GM18507 (cell line): ENCODE measurements around the gene SEMA5A.

Experiments
- DNase-seq: peaks from one replicate; pipeline ENCODE4 v3.0.0; 2011; ENCODE audit warnings: low read depth; ENCODE audit not compliant: insufficient read length; ENCODE audit errors: extremely low spot score
- FAIRE-seq: peaks from 2 replicates; lab custom pipeline; 2011; peaks lifted over from hg19 to GRCh38; lab: Jason Lieb, UNC

Gene SEMA5A

DNA sequence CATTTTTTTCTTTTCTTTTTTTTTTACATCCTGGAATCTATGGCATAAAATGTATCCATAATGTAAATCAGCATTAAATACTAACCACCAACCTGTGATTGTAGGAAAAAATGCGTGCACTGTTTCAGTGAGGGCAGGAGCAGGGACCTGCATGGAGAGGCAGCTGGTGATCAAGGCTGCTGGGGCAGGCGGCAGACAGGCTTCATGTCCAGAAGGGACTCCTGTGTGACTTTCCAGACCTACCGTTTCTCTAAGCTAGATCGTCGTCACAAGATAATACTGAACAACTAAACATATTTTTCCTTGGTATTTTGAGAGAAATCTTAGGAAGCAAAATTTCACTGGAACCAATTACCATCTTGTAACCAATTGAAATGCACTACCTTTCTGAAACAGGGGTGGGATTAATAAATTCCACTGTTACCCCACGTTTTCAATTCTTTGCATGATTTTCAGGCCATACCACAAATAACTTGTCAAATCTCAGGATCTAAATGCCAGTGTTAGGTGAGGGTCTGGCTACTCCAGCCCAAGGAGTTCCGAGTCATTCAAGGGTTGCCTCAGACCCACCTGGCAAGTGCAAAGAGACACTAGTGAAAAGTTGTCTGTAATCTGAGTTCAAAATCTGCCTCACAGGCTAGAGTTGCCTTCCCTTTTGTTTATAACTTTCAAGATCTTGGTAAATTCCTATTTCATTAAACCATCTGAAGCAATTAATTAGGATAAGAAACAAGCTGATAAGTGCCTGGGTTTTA lies 198.2 kb downstream of the SEMA5A start:
- FAIRE-seq: no peak
- no peak for DNase-seq

DNA sequence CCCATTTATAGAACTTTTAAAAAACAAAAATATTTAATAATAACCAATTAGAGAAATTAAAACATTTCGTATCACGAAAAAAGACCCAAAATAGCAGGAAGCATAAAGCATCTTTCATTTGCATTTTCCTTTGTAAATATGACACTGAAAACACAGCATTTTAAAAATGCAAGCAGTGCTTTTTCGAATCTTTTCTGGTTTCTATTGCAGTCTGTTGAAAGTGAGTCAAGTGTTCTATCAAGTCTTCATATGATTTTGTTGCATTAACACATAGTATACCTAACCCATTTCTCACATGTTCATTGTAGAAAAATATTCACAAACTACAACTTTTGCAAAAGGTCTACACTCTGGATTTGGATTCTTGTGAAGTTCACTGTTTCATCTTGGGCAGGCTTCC lies 198.8 kb downstream of the SEMA5A start:
- DNase-seq (no peak), FAIRE-seq (no peak)

DNA sequence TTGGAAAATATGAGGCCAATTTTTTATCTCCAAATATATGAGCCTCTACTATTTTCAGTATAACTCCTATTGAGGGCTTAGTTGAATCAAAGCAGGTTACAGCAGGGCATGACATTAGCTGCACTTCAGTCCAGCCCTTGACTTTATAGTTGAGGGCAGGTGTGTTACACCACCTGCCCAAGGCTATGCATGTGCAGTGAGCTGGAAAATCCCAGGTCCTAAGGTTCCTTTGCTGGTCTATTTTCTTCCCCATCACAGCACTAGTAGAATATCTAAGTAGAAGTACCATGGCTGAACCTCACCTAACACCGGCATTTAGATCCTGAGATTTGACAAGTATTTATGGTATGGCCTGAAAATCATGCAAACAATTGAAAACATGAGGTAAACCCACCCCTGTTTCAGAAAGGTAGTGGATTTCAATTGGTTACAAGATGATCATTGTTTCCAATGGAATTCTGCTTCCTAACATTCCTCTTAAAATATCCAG lies 201.1 kb downstream of the SEMA5A start:
- FAIRE-seq (no peak), DNase-seq (no peak)

- DNase-seq: no peak
- FAIRE-seq: no peak
These were observed 202.6 kb downstream of the SEMA5A start for GRCh38 chr5:9343146-9343850.

GRCh38 chr5:9342161-9342787 lies 203.6 kb downstream of the SEMA5A start:
- FAIRE-seq (no peak), DNase-seq (no peak)

DNA sequence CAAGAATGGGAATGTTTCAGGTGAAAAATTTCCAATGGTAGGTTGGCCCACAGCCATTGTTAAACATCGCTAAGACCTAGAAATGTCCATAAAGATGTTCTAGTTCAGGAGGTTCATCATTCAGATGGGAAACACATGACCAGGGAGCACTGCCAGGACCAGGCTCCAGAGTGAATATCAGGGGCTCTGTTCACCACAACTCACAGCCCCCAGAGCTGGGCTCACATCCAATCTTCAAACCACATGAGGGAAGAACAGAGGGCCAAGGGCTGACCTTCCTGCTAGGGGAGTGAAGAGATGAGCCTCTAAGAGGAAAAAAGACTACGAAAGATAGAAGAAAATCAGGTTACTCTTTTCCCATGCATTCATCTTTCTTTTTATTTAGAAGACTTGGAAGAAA lies 205.8 kb downstream of the SEMA5A start:
- no peak for FAIRE-seq
- no peak for DNase-seq

DNA sequence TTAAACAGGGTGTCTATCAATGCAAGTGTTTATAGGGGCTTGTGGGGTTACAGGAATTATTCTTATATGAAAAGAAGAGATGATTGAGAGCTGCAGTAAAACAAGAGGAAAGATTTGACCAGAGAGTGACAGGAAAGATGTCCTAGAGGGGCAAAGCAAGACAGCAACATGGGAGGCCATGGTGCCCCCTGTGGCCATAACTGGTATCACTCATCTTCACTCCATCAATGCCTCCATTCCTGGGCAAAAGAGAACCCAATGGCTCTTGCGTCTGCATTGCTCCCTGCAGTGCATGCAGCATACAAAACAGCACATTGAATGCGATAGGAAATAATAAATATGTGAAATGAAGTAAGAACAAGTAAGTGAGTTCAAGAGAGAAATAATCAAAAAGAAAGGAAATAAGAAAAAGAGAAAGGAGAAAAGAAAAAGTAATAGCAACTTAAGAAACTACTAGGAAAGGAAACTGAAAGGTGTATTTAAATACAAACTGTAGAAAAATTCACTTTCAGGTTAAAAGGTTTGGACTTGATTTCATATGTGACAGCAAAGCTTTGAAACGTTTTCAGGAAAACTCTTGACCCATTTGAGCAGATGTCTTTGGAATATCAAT lies 206.6 kb downstream of the SEMA5A start:
- FAIRE-seq: no peak
- DNase-seq: no peak

DNA sequence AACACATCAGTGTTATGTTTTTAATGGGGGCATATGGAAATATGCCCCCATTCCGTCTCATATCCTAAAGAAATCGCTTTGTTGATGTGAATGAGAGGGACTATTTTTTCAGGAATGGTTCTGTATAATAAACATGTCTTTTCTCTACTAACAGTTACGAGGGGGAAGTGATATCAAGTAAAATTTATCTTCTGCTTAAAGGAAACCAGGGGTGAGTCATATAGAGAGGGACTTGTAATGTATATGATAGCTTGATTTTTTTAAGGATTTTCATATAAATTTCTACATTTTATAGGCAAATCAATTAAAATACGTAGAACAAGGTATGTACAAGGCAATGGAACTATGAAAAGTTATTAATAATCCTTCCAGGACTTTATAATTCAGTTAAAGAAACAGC lies 207.1 kb downstream of the SEMA5A start:
- no peak for DNase-seq
- FAIRE-seq: no peak

DNA sequence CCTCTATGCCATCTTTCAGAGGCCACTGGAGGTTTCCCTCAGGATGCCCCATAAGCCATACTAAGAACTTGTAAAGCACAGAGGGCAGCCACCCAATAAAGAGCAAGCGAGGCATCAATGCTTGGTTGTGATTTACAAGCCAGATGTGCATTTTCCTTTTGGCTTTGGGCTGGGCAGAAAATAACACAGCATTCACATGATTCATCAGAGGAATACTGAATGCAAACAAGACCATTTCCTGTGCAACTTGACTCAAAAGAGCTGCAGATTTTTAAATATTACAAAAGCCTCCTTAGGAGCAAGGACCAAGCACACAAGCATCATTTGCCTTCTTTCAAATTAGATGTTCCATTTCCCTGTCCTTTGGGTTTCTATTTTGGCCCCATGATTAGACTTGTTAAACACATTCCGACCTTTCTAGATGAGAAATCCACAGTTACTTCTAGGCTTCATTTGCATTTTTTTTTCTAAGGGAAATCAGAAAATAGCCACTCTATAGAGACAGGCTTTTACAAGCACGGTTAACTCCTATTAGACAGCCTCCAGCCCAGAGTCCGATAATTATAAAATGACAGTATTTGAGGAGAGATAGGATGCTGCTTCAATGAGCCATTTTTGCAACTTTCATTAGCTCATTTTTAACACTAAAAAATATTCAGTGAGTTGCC lies 207.8 kb downstream of the SEMA5A start:
- FAIRE-seq: no peak

GRCh38 chr5:9335754-9336495 lies 209.9 kb downstream of the SEMA5A start:
- FAIRE-seq (no peak), DNase-seq (no peak)

More for the DNA sequence above, 207.8 kb downstream of the SEMA5A start:
- no peak for DNase-seq

DNA sequence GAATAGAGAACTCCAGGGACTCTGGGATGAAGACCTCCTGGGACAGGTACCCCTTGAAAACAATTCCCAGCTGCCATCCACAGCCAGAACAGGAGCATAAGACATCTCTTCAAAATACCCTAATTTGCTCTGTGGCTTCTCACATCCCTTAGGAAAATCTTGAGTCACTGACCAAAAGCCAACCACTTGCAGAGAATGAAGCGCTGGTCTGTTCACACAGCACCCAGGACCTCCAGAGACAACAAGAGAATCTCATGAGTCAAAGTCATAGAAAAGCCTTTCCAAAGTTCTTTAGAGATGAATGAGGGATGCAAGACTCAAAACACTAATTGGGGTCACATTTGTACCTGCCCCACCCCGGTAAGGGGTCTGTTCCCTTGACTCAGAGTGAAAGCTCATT lies 210.6 kb downstream of the SEMA5A start:
- no peak for DNase-seq
- no peak for FAIRE-seq

DNA sequence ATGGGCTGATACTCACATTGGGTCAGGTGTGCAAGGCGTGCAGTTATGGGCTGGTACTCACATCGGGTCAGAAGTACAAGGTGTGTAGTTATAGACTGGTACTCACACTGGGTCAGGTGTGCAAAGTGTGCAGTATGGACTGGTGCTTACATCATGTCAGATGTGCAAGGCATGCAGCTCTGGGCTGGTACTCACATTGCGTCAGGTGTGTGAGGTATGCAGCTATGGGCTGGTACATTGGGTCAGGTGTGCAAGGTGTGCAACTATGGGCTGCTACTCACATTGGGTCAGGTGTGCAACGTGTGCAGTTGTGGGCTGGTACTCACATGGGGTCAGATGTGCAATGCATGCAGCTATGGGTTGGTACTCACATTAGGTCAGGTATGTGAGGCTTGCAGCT lies 213.8 kb downstream of the SEMA5A start:
- DNase-seq (no peak), FAIRE-seq (no peak)

DNA sequence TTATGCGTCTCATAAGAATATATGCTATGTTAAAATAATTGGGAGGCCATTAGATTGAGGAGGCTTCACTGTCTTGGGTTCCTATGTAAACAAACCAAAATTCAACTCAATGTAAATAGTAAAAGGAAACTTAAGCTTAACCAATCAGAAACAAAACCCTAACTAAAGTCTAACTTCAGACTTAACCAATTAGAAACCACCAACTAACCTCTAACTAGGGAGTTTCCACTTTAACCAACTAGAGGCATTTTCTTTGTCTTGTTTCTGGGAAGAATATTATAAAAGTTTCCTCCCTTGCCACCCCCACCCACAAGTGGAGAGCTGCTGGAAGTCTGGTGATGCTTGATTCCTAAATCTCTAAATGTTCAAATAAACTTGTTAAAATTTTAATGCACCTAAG lies 214.5 kb downstream of the SEMA5A start:
- no peak for FAIRE-seq
- DNase-seq: no peak

DNA sequence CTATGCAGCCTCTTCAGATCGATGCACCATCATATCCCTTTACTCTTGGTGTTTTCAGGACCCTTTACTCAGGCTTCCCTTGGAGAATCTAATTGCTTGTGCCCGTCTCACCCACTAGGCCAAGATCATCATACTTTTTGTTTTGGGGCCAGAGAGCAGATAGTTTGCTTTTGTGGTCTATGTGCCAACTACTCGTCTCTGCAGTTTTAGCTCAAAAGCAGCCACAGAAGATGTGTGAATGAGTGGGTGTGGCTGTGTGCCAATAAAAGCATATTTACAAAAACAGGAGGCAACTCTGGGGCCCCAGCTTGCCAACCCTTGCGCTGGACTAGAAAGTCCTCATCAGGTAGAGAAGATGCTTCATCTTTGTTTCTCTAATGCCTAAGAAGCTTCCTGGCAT lies 216.8 kb downstream of the SEMA5A start:
- FAIRE-seq (no peak), DNase-seq (no peak)

DNA sequence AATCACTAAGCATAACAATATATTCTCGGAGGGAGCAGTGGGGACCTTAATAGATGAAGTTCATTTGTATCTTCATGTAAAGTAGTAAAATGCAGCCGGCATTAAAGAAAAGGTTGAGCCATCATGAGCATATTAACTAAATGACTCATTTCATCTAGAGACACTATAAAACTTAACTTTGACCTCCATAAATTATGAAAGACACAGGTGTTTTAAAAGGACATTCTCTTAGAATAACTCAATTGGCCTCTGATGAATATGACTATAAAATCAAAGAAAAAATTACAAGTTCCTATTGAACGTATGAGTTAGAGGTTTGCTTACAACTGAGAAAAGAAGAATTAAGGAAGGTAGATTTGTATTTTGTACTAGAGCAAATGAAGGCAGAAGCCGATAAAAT lies 220.3 kb downstream of the SEMA5A start:
- FAIRE-seq (no peak), DNase-seq (no peak)

DNA sequence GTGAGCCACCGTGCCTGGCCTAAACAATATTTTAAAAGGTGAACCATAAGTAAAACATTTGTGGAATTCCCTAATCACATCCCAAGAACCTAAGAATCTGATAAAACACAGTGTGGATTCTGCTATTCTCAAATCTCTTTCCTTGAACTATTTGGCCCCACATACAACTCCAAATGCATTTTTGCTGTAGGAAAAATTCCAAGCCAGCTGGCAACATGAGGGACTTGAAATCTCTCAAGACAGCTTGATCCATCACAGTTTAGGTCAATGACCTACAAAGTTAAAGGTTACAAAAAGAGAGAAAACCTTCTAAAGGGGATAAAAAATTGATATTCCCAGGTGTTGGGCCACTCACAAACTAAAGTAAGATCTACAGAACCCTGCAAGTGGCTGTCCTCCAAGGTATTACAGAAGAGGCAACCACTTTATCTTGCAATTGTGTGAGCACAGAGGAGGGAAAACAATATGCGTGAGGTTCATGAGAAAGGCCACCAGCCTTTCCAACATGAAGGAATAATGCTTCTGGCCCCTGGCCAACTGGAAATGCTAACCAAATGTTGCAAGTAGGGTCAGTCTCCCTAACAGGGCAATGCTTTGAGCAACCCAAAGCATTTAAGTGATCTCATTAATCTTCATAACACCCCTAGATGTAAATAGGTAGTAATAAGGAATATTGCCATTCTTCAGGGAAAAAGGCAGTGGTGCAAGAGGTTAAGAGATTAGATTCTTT lies 221.4 kb downstream of the SEMA5A start:
- DNase-seq (no peak), FAIRE-seq (no peak)

- DNase-seq: no peak
- no peak for FAIRE-seq
These were observed 225.2 kb downstream of the SEMA5A start for GRCh38 chr5:9320652-9321051.

DNA sequence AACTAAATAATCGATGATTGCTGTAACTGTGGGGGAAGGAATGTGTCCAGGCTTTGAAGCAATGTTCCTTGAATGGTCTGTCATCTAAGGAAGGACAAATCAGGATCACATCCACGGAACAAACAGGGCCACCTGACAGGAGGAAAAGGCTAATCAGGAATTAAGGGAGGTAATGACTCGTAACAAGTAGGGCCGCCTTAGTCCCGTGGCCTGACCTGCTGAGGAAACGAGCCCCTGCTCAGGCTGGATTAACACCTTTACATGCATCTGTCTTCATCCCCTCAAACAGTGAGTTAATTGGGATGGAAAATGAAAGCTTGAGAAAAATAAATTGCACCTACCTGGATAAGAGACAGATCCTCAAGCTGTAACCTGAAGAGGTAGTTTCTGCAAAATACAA lies 227.8 kb downstream of the SEMA5A start:
- FAIRE-seq (no peak), DNase-seq (no peak)
